K562 (cell line): ENCODE data around the gene FAM120B. TPM values are rescaled to one million over a fixed set of nuclear protein-coding genes. Genes with fewer than 3 reads are reported as not detected.

ENCODE experiments used
- ATAC-seq: fragments of 200-7000 bp; cut with Tn5 transposase; 3 replicates; pipeline ENCODE4 v1.9.1; 2020; ENCODE audit warnings: moderate library complexity
- BruUV-seq: library from RNA; stranded (reverse); fragments of 400-500 nt; replicated peaks from 2 replicates; lab custom pipeline; 2021; lab: Mats Ljungman, UMichigan
- CTCF ChIA-PET: fragments of 300-600 bp; formaldehyde crosslinking; extraction: SDS; loops from one replicate; lab custom pipeline; 2021; ENCODE audit warnings: low intra/inter-chr PET ratio; lab: Yijun Ruan, JAX
- POLR2A ChIA-PET: fragments of 300-600, 350-650 bp; sonication (Branson Sonifier 250); formaldehyde crosslinking; extraction: SDS; loops from one replicate; lab custom pipeline; 2021; ENCODE audit warnings: antibody characterized with exemption, inconsistent platforms; lab: Yijun Ruan, JAX
- DNase-seq, 4 experiments: peaks; one replicate each; pipeline versions ENCODE4 v3.0.0 to v3.0.0-alpha.2; 2011 to 2018; ENCODE audit warnings: low spot score in 3 of 4, mixed read lengths in 3 of 4; ENCODE audit errors: extremely low read depth in 1 of 4
- FAIRE-seq: peaks from 2 replicates; lab custom pipeline; 2011; peaks lifted over from hg19 to GRCh38; lab: Jason Lieb, UNC
- H2AFZ ChIP-seq: 2 replicates; pipeline ENCODE4 v1.6.0; 2011; ENCODE audit warnings: low read depth, low read length, control low read depth, inconsistent platforms
- H3K27ac ChIP-seq: fragments of 200-600 bp; 3 replicates; pipeline ENCODE4 v1.8.0; 2011; ENCODE audit warnings: low read depth, mild to moderate bottlenecking, control low read depth, inconsistent platforms, low read length, moderate library complexity, mixed read lengths; ENCODE audit errors: extremely low read depth
- H3K27me3 ChIP-seq, 2 experiments: fragments of 300-600 bp in 1 of 2; 2 replicates in 1 of 2; 3 replicates in 1 of 2; pipeline versions ENCODE4 v1.6.0 to v1.8.0; 2011; ENCODE audit warnings: inconsistent platforms in 2 of 2, low read length in 2 of 2, mild to moderate bottlenecking in 1 of 2, mixed read lengths in 1 of 2, moderate library complexity in 1 of 2; ENCODE audit not compliant: control insufficient read depth in 2 of 2, insufficient read depth in 2 of 2
- H3K36me3 ChIP-seq: fragments of 300-600 bp; 3 replicates; pipeline ENCODE4 v1.8.0; 2011; ENCODE audit warnings: mild to moderate bottlenecking, low read length, inconsistent platforms; ENCODE audit not compliant: control insufficient read depth, insufficient read depth
- H3K4me1 ChIP-seq, 2 experiments: fragments of 200-600 bp in 1 of 2; replicated peaks in 1 of 2; 2 replicates in 1 of 2; 3 replicates in 1 of 2; pipeline versions ENCODE4 v1.5.1 to v1.8.0; 2011; ENCODE audit warnings: inconsistent platforms in 2 of 2, low read length in 2 of 2, mild to moderate bottlenecking in 1 of 2, mixed read lengths in 1 of 2, moderate library complexity in 1 of 2; ENCODE audit not compliant: control insufficient read depth in 2 of 2, insufficient read depth in 2 of 2
- H3K4me2 ChIP-seq: 2 replicates; pipeline ENCODE4 v1.6.1; 2011; ENCODE audit warnings: low read length, control low read depth, inconsistent platforms, mixed read lengths; ENCODE audit not compliant: insufficient read depth
- H3K4me3 ChIP-seq: fragments of 200-600 bp; sonication (generic), shearing (Covaris generic); 2 replicates; pipeline ENCODE4 v1.5.1; 2016; ENCODE audit warnings: control low read depth, inconsistent platforms
- H3K79me2 ChIP-seq: fragments of 200-600 bp; 3 replicates; pipeline ENCODE4 v1.8.0; 2011; ENCODE audit warnings: low read length, inconsistent platforms; ENCODE audit not compliant: control insufficient read depth, insufficient read depth
- H3K9ac ChIP-seq, 2 experiments: 2 replicates each; pipeline versions ENCODE4 v1.6.0 to v1.6.1; 2011; ENCODE audit warnings: low read depth in 2 of 2, low read length in 2 of 2, control low read depth in 1 of 2, inconsistent platforms in 1 of 2, mild to moderate bottlenecking in 1 of 2, mixed read lengths in 1 of 2; ENCODE audit not compliant: insufficient read depth in 1 of 2
- H3K9me1 ChIP-seq: one replicate; pipeline ENCODE4 v1.6.0; 2011; ENCODE audit warnings: inconsistent platforms, mild to moderate bottlenecking, low read length, moderate library complexity; ENCODE audit not compliant: control insufficient read depth, insufficient read depth
- H3K9me3 ChIP-seq: replicated peaks from 2 replicates; pipeline ENCODE4 v1.5.1; 2011; ENCODE audit warnings: low read depth, low read length, inconsistent platforms; ENCODE audit not compliant: control insufficient read depth, insufficient read depth
- H4K20me1 ChIP-seq: replicated peaks from 2 replicates; pipeline ENCODE4 v1.6.1; 2011; ENCODE audit warnings: low read length, inconsistent platforms, mixed read lengths; ENCODE audit not compliant: control insufficient read depth, insufficient read depth
- NKRF ChIP-seq: fragments of 450-650 bp; IDR thresholded peaks from 2 replicates; pipeline ENCODE4 v1.6.1; 2016; ENCODE audit warnings: borderline replicate concordance
- SAP30 ChIP-seq: fragments of 200-600 bp; sonication (generic); IDR thresholded peaks from 2 replicates; pipeline ENCODE4 v1.6.1; 2012; ENCODE audit warnings: borderline replicate concordance, low read depth, mild to moderate bottlenecking, moderate library complexity, low read length, control low read depth, inconsistent platforms; ENCODE audit not compliant: insufficient read depth, poor library complexity, severe bottlenecking
- ZNF57 ChIP-seq: fragments of 450-650 bp; formaldehyde crosslinking; IDR thresholded peaks from 2 replicates; pipeline ENCODE4 v1.4.0; 2020; ENCODE audit warnings: mild to moderate bottlenecking, moderate library complexity
- WGBS: fragments of 100-300 bp; shearing (Covaris generic); methylation state at CpG from one replicate; pipeline ENCODE4 v1.1.6; 2016; ENCODE audit warnings: low coverage, mixed read lengths; ENCODE audit not compliant: insufficient coverage; ENCODE audit errors: missing lambda C conversion rate; 5-methylcytosine and 5-hydroxymethylcytosine counted together
- in situ Hi-C: fragments of 300-500 bp; cut with MboI; formaldehyde crosslinking; loops from 4 replicates; pipeline ENCODE4 v1.15.0; 2018; ENCODE audit warnings: inconsistent platforms, mixed read lengths
- intact Hi-C: fragments of 100-400 bp; cut with micrococcal nuclease; formaldehyde crosslinking; loops from 2 replicates; pipeline ENCODE4 v1.14.2; 2022
- polyA plus RNA-seq, 8 experiments: library from polyadenylated mRNA; depleted of rRNA in 4 of 8; stranded (reverse) in 5 of 8; unstranded in 3 of 8; fragments of >200 nt; fragmentation: Nextera tagmentation in 2 of 8; fragmentation: Illumina TruSeq in 1 of 8; extraction: Ambion mirVana in 2 of 8; extraction: Trizol in 1 of 8; gene quantifications; 2 replicates each; pipeline versions ENCODE4 v1.2.1 to v1.2.3, GENCODE V29; 2011 to 2014; ENCODE audit warnings: inconsistent platforms in 1 of 8, missing spikeins in 1 of 8
- total RNA-seq, 7 experiments: library from RNA; depleted of rRNA in 6 of 7; stranded (reverse); fragments of >200 nt in 6 of 7; fragmentation: Illumina TruSeq in 2 of 7; extraction: Trizol in 2 of 7; gene quantifications; 2 replicates each; pipeline versions ENCODE4 v1.2.1 to v1.2.3, GENCODE V29; 2011 to 2021; ENCODE audit warnings: low replicate concordance in 1 of 7

FAM120B gene
- total and polyA plus RNA-seq, 9 of the 15 experiments (the other 6 are each of a cell fraction or from before 2014, with no cell fraction given): 3.5 to 22.6 (median 14.7) TPM

GRCh38 chr6:170363255-170363654, 56.7 kb downstream of the FAM120B start:
- intact Hi-C loops (no loop called here), in situ Hi-C loops (no loop called here)
- Histone ChIP-seq H3K36me3 (peaks cover 32% of the 10 kb centered on the region; the same call in 2 of the 3 replicates), H3K9me3 (no peaks in the 10 kb centered on the region), H3K4me1 (peaks cover 0 to 3% of the 10 kb centered on the region in 2 experiments; a peak in 1 of 5 replicates), H2AFZ (no peak overlapping the region), H3K27ac (no peak overlapping the region), H3K4me2 (no peak overlapping the region), H3K4me3 (no peak overlapping the region), H3K79me2 (no peaks in the 10 kb centered on the region), H3K27me3 (no peaks in the 10 kb centered on the region), H3K9me1 (no peaks in the 10 kb centered on the region), H4K20me1 (no peaks in the 10 kb centered on the region), H3K9ac (no peak overlapping the region)
- no peak for DNase-seq
- BruUV-seq: no TSS peak
- 88% methylated on average over 5 of the region's 5 CpGs for WGBS
- no peak for ATAC-seq
- no peak for FAIRE-seq
- POLR2A ChIA-PET: interaction anchor here (0.6 to 1.0 kb wide), 3 partner anchors 10 to 25 kb away, joined by 3 to 6 read pairs (median 3); no protein-coding TSS in a partner anchor
- CTCF ChIA-PET: no interaction called here
- no peak for TF ChIP-seq SAP30
- TF ChIP-seq ZNF57 (CRISPR knock-in tag): no peak
- TF ChIP-seq NKRF: no peak
- TF ChIP-seq, all 486 proteins: peak for 0
